ENCODE measurements around the gene TNRC6B.

TNRC6B gene

DNA sequence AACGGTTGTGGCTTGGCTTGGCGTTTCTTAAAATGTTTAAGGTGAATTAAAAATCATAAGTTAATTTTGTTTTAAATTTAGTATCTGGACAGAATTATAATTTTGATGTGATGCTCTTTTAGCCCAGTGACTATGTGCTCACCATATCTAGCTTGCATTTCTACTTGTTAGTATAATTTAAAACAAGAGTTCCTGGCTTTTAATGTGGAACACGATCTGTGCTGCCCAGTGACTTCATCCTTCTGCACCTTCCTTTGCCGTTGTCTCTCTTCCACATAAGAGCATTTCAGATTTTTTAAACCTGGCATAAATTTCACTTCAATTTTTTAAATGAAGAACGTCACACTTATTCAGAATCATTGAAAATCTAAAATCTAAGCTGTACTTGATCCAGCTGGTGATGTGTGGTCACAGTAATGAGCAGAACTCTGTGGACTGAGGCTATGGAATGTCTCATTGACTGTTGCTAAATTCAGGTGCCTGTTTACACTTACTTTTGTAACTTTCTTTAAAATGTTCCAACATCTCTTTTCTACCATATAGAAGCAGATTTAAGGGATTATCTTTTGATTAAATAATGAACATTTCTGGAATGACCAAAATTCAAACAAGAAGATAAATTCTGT, 93.1 kb downstream of the TNRC6B start:
- TF ChIP-seq SUZ12 (IDR thresholded peaks at IDR 0.05; ENCODE audit: extremely low read depth, insufficient read depth, insufficient read length), result no peak
- no peak for TF ChIP-seq ZNF274 (IDR thresholded peaks at IDR 0.05; ENCODE audit: low read depth, low read length)
- TF ChIP-seq YY1 (IDR thresholded peaks at IDR 0.05; ENCODE audit: insufficient read depth, insufficient read length), result no peak
- H3K4me3 ChIP-seq (ENCODE audit: insufficient read length, low read depth), result no peak overlapping the region
- no peaks in the 10 kb centered on the region for H3K27me3 ChIP-seq (ENCODE audit: insufficient read depth, insufficient read length)
- H3K36me3 ChIP-seq (ENCODE audit: insufficient read depth, insufficient read length, low read length), result peaks cover 53% of the 10 kb centered on the region
- no peaks in the 10 kb centered on the region for H3K9me3 ChIP-seq (ENCODE audit: insufficient read depth, low read length)
- no peaks in the 10 kb centered on the region for H3K4me1 ChIP-seq (ENCODE audit: insufficient read depth, insufficient read length)
- no peak for DNase-seq (ENCODE audit: low read depth, low spot score)
- no peak overlapping the region for H3K9ac ChIP-seq (ENCODE audit: insufficient read length, low read depth)

DNA sequence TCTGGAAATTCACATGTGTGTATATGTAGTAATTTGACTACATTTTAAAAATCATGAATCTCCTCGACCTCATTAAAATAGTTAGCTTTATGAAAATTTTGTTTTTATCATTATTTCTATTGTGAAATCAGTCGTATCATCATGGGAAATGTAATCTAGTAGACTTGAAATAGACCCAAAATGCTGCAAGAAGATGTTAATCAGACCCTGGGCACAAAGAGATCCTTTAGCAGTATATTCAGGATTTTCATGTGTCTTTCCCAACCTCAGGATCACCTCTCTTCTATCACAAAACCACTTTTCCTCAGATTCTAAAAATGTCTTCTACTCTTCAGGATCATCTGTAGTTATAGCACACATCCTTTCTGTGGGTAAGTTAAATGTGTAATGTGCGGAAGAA, 93.7 kb downstream of the TNRC6B start:
- TF ChIP-seq SUZ12 (IDR thresholded peaks at IDR 0.05; ENCODE audit: extremely low read depth, insufficient read depth, insufficient read length) (no peak), YY1 (IDR thresholded peaks at IDR 0.05; ENCODE audit: insufficient read depth, insufficient read length) (no peak)
- peaks cover 47% of the 10 kb centered on the region for H3K36me3 ChIP-seq (ENCODE audit: insufficient read depth, insufficient read length, low read length)

DNA sequence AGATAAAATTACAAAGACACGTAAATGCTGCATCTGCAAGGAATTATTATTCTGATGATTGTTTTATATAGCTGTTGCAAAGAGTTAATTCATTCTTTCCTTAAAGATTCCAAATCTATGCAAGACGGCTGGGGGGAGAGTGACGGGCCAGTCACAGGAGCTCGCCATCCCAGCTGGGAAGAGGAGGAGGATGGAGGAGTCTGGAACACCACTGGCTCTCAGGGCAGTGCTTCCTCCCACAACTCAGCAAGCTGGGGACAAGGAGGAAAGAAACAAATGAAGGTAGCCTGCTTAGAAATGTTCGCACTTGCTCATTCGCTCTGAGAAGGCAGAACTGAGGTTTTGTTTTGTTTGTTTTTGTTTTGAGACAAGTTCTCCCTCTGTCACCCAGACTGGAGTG, 95.6 kb downstream of the TNRC6B start:
- DNase-seq (ENCODE audit: low read depth, low spot score), result no peak
- Histone ChIP-seq H3K9me3 (ENCODE audit: insufficient read depth, low read length) (no peaks in the 10 kb centered on the region), H3K4me3 (ENCODE audit: insufficient read length, low read depth) (no peak overlapping the region), H3K36me3 (ENCODE audit: insufficient read depth, insufficient read length, low read length) (peaks cover 35% of the 10 kb centered on the region), H3K9ac (ENCODE audit: insufficient read length, low read depth) (no peak overlapping the region), H3K4me1 (ENCODE audit: insufficient read depth, insufficient read length) (no peaks in the 10 kb centered on the region), H3K27me3 (ENCODE audit: insufficient read depth, insufficient read length) (no peaks in the 10 kb centered on the region)
- TF ChIP-seq ZNF274 (IDR thresholded peaks at IDR 0.05; ENCODE audit: low read depth, low read length), result no peak
- TF ChIP-seq YY1 (IDR thresholded peaks at IDR 0.05; ENCODE audit: insufficient read depth, insufficient read length), result no peak
- TF ChIP-seq SUZ12 (IDR thresholded peaks at IDR 0.05; ENCODE audit: extremely low read depth, insufficient read depth, insufficient read length), result no peak

More for the DNA sequence above, 93.7 kb downstream of the TNRC6B start:
- Histone ChIP-seq H3K4me1 (ENCODE audit: insufficient read depth, insufficient read length) (no peaks in the 10 kb centered on the region), H3K9ac (ENCODE audit: insufficient read length, low read depth) (no peak overlapping the region), H3K4me3 (ENCODE audit: insufficient read length, low read depth) (no peak overlapping the region), H3K27me3 (ENCODE audit: insufficient read depth, insufficient read length) (no peaks in the 10 kb centered on the region), H3K9me3 (ENCODE audit: insufficient read depth, low read length) (no peaks in the 10 kb centered on the region)
- DNase-seq (ENCODE audit: low read depth, low spot score), result no peak

DNA sequence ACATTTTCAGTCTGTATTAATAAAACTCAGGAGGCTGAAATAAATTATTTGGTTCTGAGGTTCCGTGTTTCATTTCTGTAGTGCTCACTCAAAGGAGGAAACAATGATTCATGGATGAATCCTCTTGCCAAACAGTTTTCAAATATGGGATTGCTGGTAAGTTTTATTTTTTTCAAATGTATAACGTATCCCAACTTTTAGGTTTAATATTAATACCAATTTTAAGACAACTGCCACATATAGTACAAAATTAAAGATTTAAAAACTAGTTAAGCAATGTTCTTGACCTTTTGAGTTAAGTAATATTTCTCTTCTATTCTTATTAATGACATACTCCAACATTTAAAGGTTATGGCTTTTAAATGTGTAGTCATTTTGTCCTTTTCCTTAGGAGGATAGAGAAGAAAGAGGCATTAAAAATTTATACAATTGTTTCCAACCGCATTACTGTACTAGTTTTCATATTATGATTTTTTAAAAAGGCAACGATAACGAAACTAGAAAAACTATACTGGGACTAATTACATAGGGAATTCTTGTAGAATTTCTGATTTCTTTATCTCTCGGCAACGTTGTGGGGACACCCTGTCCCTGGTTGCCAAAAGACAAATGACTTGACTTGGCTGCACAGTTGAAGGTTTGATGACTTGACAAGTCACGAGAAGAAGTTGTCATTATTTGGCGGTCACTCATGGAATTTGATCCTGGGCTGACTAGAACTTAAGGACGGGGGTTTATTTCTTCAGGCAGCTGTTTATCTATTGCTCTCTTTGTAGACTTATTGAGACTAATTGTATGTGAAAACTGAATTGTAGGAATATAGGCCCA, 99.5 kb downstream of the TNRC6B start:
- Histone ChIP-seq H3K36me3 (ENCODE audit: insufficient read depth, insufficient read length, low read length) (peaks cover 49% of the 10 kb centered on the region), H3K4me1 (ENCODE audit: insufficient read depth, insufficient read length) (no peaks in the 10 kb centered on the region), H3K27me3 (ENCODE audit: insufficient read depth, insufficient read length) (no peaks in the 10 kb centered on the region), H3K9ac (ENCODE audit: insufficient read length, low read depth) (no peak overlapping the region), H3K4me3 (ENCODE audit: insufficient read length, low read depth) (no peak overlapping the region), H3K9me3 (ENCODE audit: insufficient read depth, low read length) (no peaks in the 10 kb centered on the region)
- no peak for TF ChIP-seq YY1 (IDR thresholded peaks at IDR 0.05; ENCODE audit: insufficient read depth, insufficient read length)
- TF ChIP-seq ZNF274 (IDR thresholded peaks at IDR 0.05; ENCODE audit: low read depth, low read length), result no peak
- no peak for TF ChIP-seq SUZ12 (IDR thresholded peaks at IDR 0.05; ENCODE audit: extremely low read depth, insufficient read depth, insufficient read length)
- no peak for DNase-seq (ENCODE audit: low read depth, low spot score)

DNA sequence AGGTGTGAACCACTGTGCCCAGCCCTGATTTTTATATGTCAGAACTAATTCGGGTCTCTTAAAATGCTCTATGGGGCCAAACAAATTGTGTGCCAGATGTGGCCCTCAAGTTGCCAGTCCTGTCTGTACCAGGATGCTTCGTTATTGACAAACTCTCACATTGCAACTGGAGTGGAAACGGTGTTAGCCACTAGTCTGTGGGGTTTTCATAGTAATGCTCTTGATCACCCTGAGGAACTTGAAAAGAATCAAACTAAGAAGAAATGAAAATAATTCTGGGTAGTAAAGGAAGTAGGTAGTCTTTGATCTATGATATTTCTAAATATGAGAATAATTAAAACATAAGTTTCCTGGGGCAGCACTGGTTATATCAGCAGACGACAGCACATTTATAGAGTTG, 101.3 kb downstream of the TNRC6B start:
- no peak overlapping the region for H3K9ac ChIP-seq (ENCODE audit: insufficient read length, low read depth)
- no peak for DNase-seq (ENCODE audit: low read depth, low spot score)
- no peak overlapping the region for H3K4me3 ChIP-seq (ENCODE audit: insufficient read length, low read depth)
- H3K4me1 ChIP-seq (ENCODE audit: insufficient read depth, insufficient read length), result no peaks in the 10 kb centered on the region
- H3K36me3 ChIP-seq (ENCODE audit: insufficient read depth, insufficient read length, low read length), result peaks cover 37% of the 10 kb centered on the region
- H3K9me3 ChIP-seq (ENCODE audit: insufficient read depth, low read length), result no peaks in the 10 kb centered on the region
- TF ChIP-seq YY1 (IDR thresholded peaks at IDR 0.05; ENCODE audit: insufficient read depth, insufficient read length) (no peak), SUZ12 (IDR thresholded peaks at IDR 0.05; ENCODE audit: extremely low read depth, insufficient read depth, insufficient read length) (no peak), ZNF274 (IDR thresholded peaks at IDR 0.05; ENCODE audit: low read depth, low read length) (no peak)
- H3K27me3 ChIP-seq (ENCODE audit: insufficient read depth, insufficient read length), result no peaks in the 10 kb centered on the region

DNA sequence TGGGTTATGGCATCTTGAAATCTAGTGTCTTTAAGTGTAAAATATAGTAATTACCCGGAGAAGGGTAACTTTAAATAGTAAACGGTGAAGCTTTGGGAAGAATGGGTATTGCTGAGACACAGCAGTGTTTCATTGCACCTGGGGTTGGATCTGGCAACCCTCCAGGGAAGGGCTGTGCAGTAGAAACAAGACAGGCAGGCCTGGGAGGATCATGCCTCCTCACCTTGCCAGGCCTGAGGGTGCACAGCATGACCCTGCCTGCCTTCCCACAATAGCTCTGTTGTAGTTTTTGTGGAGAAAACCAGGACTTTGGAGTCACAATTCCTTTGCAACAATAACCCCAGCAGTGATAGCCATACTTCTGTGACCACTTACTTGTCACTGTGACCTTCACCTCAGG, 104.0 kb downstream of the TNRC6B start:
- Histone ChIP-seq H3K9ac (ENCODE audit: insufficient read length, low read depth) (no peak overlapping the region), H3K4me3 (ENCODE audit: insufficient read length, low read depth) (no peak overlapping the region), H3K4me1 (ENCODE audit: insufficient read depth, insufficient read length) (no peaks in the 10 kb centered on the region), H3K9me3 (ENCODE audit: insufficient read depth, low read length) (no peaks in the 10 kb centered on the region), H3K27me3 (ENCODE audit: insufficient read depth, insufficient read length) (no peaks in the 10 kb centered on the region), H3K36me3 (ENCODE audit: insufficient read depth, insufficient read length, low read length) (peaks cover 52% of the 10 kb centered on the region)
- DNase-seq (ENCODE audit: low read depth, low spot score), result no peak
- no peak for TF ChIP-seq ZNF274 (IDR thresholded peaks at IDR 0.05; ENCODE audit: low read depth, low read length)
- TF ChIP-seq YY1 (IDR thresholded peaks at IDR 0.05; ENCODE audit: insufficient read depth, insufficient read length), result no peak
- TF ChIP-seq SUZ12 (IDR thresholded peaks at IDR 0.05; ENCODE audit: extremely low read depth, insufficient read depth, insufficient read length), result no peak

DNA sequence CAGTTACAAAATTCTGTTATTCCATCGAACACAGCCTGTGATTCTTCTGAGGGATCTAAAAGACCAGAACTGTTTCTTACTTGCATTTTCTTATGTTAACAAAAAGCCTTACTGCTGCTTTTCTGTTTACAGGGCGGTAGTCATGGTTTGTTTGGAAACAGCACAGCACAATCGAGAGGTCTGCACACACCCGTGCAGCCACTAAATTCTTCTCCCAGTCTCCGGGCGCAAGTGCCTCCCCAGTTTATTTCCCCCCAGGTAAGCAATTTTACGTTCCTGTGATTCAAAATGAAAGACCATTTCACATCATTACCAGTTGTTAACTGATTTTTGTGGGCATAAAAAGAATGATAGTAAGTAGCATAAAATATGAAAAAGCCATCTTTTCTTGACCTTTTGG, 107.8 kb downstream of the TNRC6B start:
- no peak for TF ChIP-seq ZNF274 (IDR thresholded peaks at IDR 0.05; ENCODE audit: low read depth, low read length)
- TF ChIP-seq YY1 (IDR thresholded peaks at IDR 0.05; ENCODE audit: insufficient read depth, insufficient read length), result no peak
- TF ChIP-seq SUZ12 (IDR thresholded peaks at IDR 0.05; ENCODE audit: extremely low read depth, insufficient read depth, insufficient read length), result no peak
- Histone ChIP-seq H3K27me3 (ENCODE audit: insufficient read depth, insufficient read length) (no peaks in the 10 kb centered on the region), H3K36me3 (ENCODE audit: insufficient read depth, insufficient read length, low read length) (peaks cover 50% of the 10 kb centered on the region), H3K4me1 (ENCODE audit: insufficient read depth, insufficient read length) (no peaks in the 10 kb centered on the region), H3K4me3 (ENCODE audit: insufficient read length, low read depth) (no peak overlapping the region), H3K9ac (ENCODE audit: insufficient read length, low read depth) (no peak overlapping the region), H3K9me3 (ENCODE audit: insufficient read depth, low read length) (no peaks in the 10 kb centered on the region)
- no peak for DNase-seq (ENCODE audit: low read depth, low spot score)
